IPS DF 4.7 (cell line): ENCODE data around the gene RNF227.
"Not testable (repeated sequence)": the region's sequence is repeated elsewhere in the genome, so short reads cannot be mapped to it uniquely, and the experiment has no call there.

Source experiments
- DNase-seq: peaks from one replicate; pipeline ENCODE4 v3.0.0-alpha.2; 2013; ENCODE audit warnings: low spot score; ENCODE audit errors: extremely low read depth

The RNF227 gene

DNA sequence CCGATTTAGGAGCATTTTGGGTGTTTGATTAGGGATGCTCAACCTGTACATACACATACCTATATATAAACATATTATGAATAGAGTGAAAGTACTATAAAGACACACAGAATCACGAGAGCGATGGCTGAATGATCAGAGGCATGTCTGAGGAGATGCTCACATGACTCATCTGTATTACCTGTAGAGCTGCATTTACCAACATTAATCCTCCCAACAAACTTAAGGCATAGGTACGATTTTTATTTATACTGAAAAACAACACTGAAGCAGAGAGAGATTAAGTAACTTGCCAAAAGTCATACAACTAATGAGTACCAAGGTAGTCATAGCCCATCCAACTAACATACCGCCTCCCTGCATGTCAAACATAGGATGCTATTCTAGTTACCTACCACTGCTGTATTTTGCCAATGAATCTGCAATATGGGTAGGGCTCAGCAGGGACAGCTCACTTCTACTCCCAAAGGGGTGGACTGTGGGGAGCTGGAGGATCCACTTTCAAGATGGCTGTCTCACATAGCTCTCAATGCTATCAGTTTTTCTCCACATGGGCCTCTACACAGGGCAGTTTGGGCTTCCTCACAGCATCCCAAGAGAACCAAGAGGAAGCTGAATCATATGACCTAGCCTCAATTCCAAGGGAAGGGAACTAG lies 51.0 kb downstream of the RNF227 start:
- DNase-seq = no peak

DNA sequence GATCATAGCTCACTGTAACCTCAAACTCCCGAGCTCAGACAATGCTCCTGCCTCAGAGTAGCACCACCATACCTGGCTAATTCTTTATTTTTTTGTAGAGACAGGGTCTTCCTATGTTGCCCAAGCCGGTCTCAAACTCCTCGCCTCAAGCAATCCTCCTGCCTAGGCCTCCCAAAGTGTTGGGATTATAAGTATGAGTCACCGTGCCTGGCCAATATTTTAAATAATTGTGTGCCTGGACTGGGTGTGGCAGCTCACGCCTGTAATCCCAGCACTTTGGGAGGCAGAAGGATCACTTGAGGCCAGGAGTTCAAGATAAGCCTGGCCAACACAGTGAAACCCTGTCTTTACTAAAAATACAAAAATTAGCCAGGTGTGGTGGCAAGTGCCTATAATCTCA lies 51.7 kb downstream of the RNF227 start:
- DNase-seq = not testable (repeated sequence)
